Activated CD8-positive, alpha-beta memory T cell treated with anti-CD3 and anti-CD28 coated beads for 36 hours (primary cell): ENCODE data around the gene COX15. TPM values are rescaled to one million over a fixed set of nuclear protein-coding genes. Genes with fewer than 3 reads are reported as not detected.

Source experiments
- CTCF ChIA-PET: fragments of 350-600 bp; sonication (Branson Sonifier 250); formaldehyde crosslinking; loops from one replicate; lab custom pipeline; 2021; ENCODE audit warnings: antibody characterized with exemption; lab: Charles Lee
- POLR2A ChIA-PET: fragments of 350-600 bp; sonication (Branson Sonifier 250); formaldehyde crosslinking; loops from one replicate; lab custom pipeline; 2021; ENCODE audit warnings: antibody characterized with exemption; lab: Charles Lee
- total RNA-seq, 2 experiments: library from RNA; stranded (reverse); gene quantifications; one replicate each; pipeline ENCODE4 v1.2.3, GENCODE V29; 2021

COX15 gene
- total RNA-seq, 2 experiments from 2014 or later: 36.8 to 37.7 TPM

GRCh38 chr10:99693933-99694583 lies 37.9 kb downstream of the COX15 start:
- ChIA-PET CTCF (no interaction called here), POLR2A (no interaction called here)

DNA sequence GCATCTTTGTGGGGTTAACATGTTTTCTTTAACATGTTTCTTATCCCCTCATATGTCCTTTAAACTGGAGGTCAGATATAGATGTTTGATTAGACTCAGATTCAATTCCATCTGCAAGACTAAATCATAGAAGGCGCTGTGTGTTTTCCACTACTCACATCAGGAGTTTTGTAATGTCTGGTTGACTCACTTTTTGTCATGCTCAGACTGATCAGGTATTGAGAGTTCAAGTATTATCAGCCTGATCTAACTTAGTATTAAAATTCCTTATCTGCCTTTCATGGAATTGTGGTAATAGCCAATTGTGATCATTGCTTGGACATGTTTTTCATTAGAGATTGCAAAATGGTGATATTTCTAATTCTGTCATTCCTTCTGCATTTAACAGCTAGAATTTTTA lies 42.5 kb downstream of the COX15 start:
- ChIA-PET POLR2A (no interaction called here), CTCF (no interaction called here)

GRCh38 chr10:99685597-99685967 lies 46.3 kb downstream of the COX15 start:
- ChIA-PET CTCF (no interaction called here), POLR2A (no interaction called here)

- CTCF ChIA-PET: no interaction called here
- POLR2A ChIA-PET: no interaction called here
Observed at GRCh38 chr10:99682752-99683151, 49.2 kb downstream of the COX15 start.

Other genes starting within 250 kb of the COX15 start
- gene NKX2-3, start 199.2 kb downstream of the COX15 start, total RNA-seq: not detected
- gene SLC25A28, start 111.7 kb downstream of the COX15 start, total RNA-seq: 10 to 100 TPM; 49.2 to 51.0 TPM
- 1 to 10 TPM; 6.9 to 7.6 TPM for gene ENTPD7, start 72.6 kb downstream of the COX15 start, total RNA-seq
- 10 to 100 TPM; 31.2 to 31.5 TPM for gene CUTC, start 107 bp upstream of the COX15 start, total RNA-seq
- 1 to 10 TPM in 1 of 2 experiments, under 1 TPM in 1; 0.91 to 1.4 TPM for gene ABCC2, start 50.5 kb upstream of the COX15 start, total RNA-seq